IPS-15b (cell line): ENCODE measurements around the gene TBX2.

Source experiments
- H3K27me3 ChIP-seq: one replicate; pipeline ENCODE4 v1.6.1; 2013; ENCODE audit warnings: low read length; ENCODE audit not compliant: control insufficient read depth, insufficient read depth
- H3K36me3 ChIP-seq: one replicate; pipeline ENCODE4 v1.6.1; 2013; ENCODE audit warnings: low read length; ENCODE audit not compliant: control insufficient read depth, insufficient read depth
- H3K4me1 ChIP-seq: one replicate; pipeline ENCODE4 v1.6.1; 2013; ENCODE audit warnings: mild to moderate bottlenecking, low read length; ENCODE audit not compliant: control insufficient read depth, insufficient read depth
- H3K4me3 ChIP-seq: one replicate; pipeline ENCODE4 v1.5.1; 2013; ENCODE audit warnings: low read depth, low read length
- H3K9ac ChIP-seq: one replicate; pipeline ENCODE4 v1.6.1; 2013; ENCODE audit warnings: low read depth, mild to moderate bottlenecking, low read length
- H3K9me3 ChIP-seq: one replicate; pipeline ENCODE4 v1.6.1; 2013; ENCODE audit warnings: mild to moderate bottlenecking, low read length; ENCODE audit not compliant: control insufficient read depth, insufficient read depth

The TBX2 gene

GRCh38 chr17:61452301-61453290, 53.0 kb downstream of the TBX2 start, which contains the start of gene TBX4:
Gene TBX4 (plus strand): TSS chr17:61452422. CDS start chr17:61456491, 4,069 bp downstream.
- Histone ChIP-seq H3K9me3 (no peaks in the 10 kb centered on the region), H3K4me1 (peaks cover 4% of the 10 kb centered on the region), H3K27me3 (peaks cover 98% of the 10 kb centered on the region), H3K9ac (no peak within 1 kb of the TSS), H3K36me3 (no peaks in the 10 kb centered on the region), H3K4me3 (peak within 1 kb of the TSS; percentile 45)

GRCh38 chr17:61453566-61454380, 54.1 kb downstream of the TBX2 start:
- no peaks in the 10 kb centered on the region for H3K36me3 ChIP-seq
- no peak overlapping the region for H3K9ac ChIP-seq
- peak overlapping the region; percentile 22 for H3K4me3 ChIP-seq
- H3K27me3 ChIP-seq: peaks cover 98% of the 10 kb centered on the region
- H3K4me1 ChIP-seq: peaks cover 8% of the 10 kb centered on the region
- H3K9me3 ChIP-seq: no peaks in the 10 kb centered on the region

- H3K9me3 ChIP-seq: no peaks in the 10 kb centered on the region
- H3K27me3 ChIP-seq: peaks cover 98% of the 10 kb centered on the region
- H3K4me3 ChIP-seq: peak overlapping the region; percentile 32
- peaks cover 8% of the 10 kb centered on the region for H3K4me1 ChIP-seq
- no peaks in the 10 kb centered on the region for H3K36me3 ChIP-seq
- H3K9ac ChIP-seq: no peak overlapping the region
Observed at GRCh38 chr17:61454381-61455323, 55.0 kb downstream of the TBX2 start.

- Histone ChIP-seq H3K36me3 (no peaks in the 10 kb centered on the region), H3K9me3 (no peaks in the 10 kb centered on the region), H3K4me3 (peak overlapping the region; percentile 32), H3K4me1 (peaks cover 8% of the 10 kb centered on the region), H3K27me3 (peaks cover 98% of the 10 kb centered on the region), H3K9ac (no peak overlapping the region)
Observed at GRCh38 chr17:61455324-61456060, 55.8 kb downstream of the TBX2 start.

- Histone ChIP-seq H3K36me3 (no peaks in the 10 kb centered on the region), H3K9me3 (no peaks in the 10 kb centered on the region), H3K9ac (no peak overlapping the region), H3K27me3 (peaks cover 98% of the 10 kb centered on the region), H3K4me3 (peak overlapping the region; percentile 32), H3K4me1 (peaks cover 8% of the 10 kb centered on the region)
Observed at GRCh38 chr17:61456061-61456681, 56.5 kb downstream of the TBX2 start.

GRCh38 chr17:61456688-61457225, 57.1 kb downstream of the TBX2 start:
- Histone ChIP-seq H3K27me3 (peaks cover 98% of the 10 kb centered on the region), H3K9me3 (no peaks in the 10 kb centered on the region), H3K4me1 (peaks cover 8% of the 10 kb centered on the region), H3K9ac (no peak overlapping the region), H3K4me3 (peak overlapping the region; percentile 37), H3K36me3 (no peaks in the 10 kb centered on the region)

GRCh38 chr17:61457226-61457983, 57.8 kb downstream of the TBX2 start:
- Histone ChIP-seq H3K4me1 (peaks cover 8% of the 10 kb centered on the region), H3K9me3 (no peaks in the 10 kb centered on the region), H3K27me3 (peaks cover 100% of the 10 kb centered on the region), H3K4me3 (peak overlapping the region; percentile 37), H3K9ac (no peak overlapping the region), H3K36me3 (no peaks in the 10 kb centered on the region)

GRCh38 chr17:61458000-61458399, 58.4 kb downstream of the TBX2 start:
- Histone ChIP-seq H3K27me3 (peaks cover 100% of the 10 kb centered on the region), H3K9ac (no peak overlapping the region), H3K4me1 (peaks cover 6% of the 10 kb centered on the region), H3K4me3 (peak overlapping the region; percentile 37), H3K9me3 (no peaks in the 10 kb centered on the region), H3K36me3 (no peaks in the 10 kb centered on the region)

- Histone ChIP-seq H3K4me1 (peaks cover 6% of the 10 kb centered on the region), H3K36me3 (no peaks in the 10 kb centered on the region), H3K27me3 (peaks cover 100% of the 10 kb centered on the region), H3K9ac (no peak overlapping the region), H3K4me3 (peak overlapping the region; percentile 37), H3K9me3 (no peaks in the 10 kb centered on the region)
Observed at GRCh38 chr17:61458421-61459141, 58.9 kb downstream of the TBX2 start.
